CD14-positive monocyte (primary cell): ENCODE measurements around the gene UGT1A9. TPM values are rescaled to one million over a fixed set of nuclear protein-coding genes. Genes with fewer than 3 reads are reported as not detected.
"Not testable (repeated sequence)": the region's sequence is repeated elsewhere in the genome, so short reads cannot be mapped to it uniquely, and the experiment has no call there.

Experiments used
- DNase-seq, 3 donors: peaks; one replicate each; pipeline ENCODE4 v3.0.0-alpha.2; 2011 to 2022
- H2AFZ ChIP-seq: 2 replicates; pipeline ENCODE4 v1.6.0; 2012; ENCODE audit warnings: mild to moderate bottlenecking, low read depth, low read length, inconsistent platforms; ENCODE audit not compliant: insufficient read depth, poor library complexity, severe bottlenecking
- H3K27ac ChIP-seq, 2 donors: 1 replicate in 1 of 2; 2 replicates in 1 of 2; pipeline ENCODE4 v1.5.1; 2012 to 2013; ENCODE audit warnings: low read length in 2 of 2, control low read depth in 1 of 2, inconsistent platforms in 1 of 2, low read depth in 1 of 2, mild to moderate bottlenecking in 1 of 2
- H3K27me3 ChIP-seq, 2 donors: one replicate each; pipeline versions ENCODE4 v1.6.0 to v1.6.1; 2011 to 2013; ENCODE audit warnings: low read length in 2 of 2; ENCODE audit not compliant: control insufficient read depth in 2 of 2, insufficient read depth in 2 of 2
- H3K36me3 ChIP-seq, 2 donors: replicated peaks in 1 of 2; 1 replicate in 1 of 2; 2 replicates in 1 of 2; pipeline versions ENCODE4 v1.5.1 to v1.6.1; 2012 to 2013; ENCODE audit warnings: low read length in 2 of 2, control low read depth in 1 of 2, inconsistent platforms in 1 of 2, mild to moderate bottlenecking in 1 of 2; ENCODE audit not compliant: insufficient read depth in 2 of 2, control insufficient read depth in 1 of 2
- H3K4me1 ChIP-seq, 2 donors: 1 replicate in 1 of 2; 2 replicates in 1 of 2; pipeline versions ENCODE4 v1.5.1 to v1.6.1; 2012 to 2013; ENCODE audit warnings: low read length in 2 of 2, control low read depth in 1 of 2, inconsistent platforms in 1 of 2, mild to moderate bottlenecking in 1 of 2, moderate library complexity in 1 of 2; ENCODE audit not compliant: insufficient read depth in 2 of 2, control insufficient read depth in 1 of 2
- H3K4me2 ChIP-seq: replicated peaks from 2 replicates; pipeline ENCODE3; 2012; ENCODE audit warnings: low read length, moderate library complexity, mild to moderate bottlenecking; ENCODE audit not compliant: poor library complexity, severe bottlenecking; ENCODE audit errors: extremely low read depth
- H3K4me3 ChIP-seq, 3 experiments: fragments of 200-600 bp in 1 of 3; sonication (generic) in 1 of 3; replicated peaks in 1 of 3; 1 replicate in 2 of 3; 2 replicates in 1 of 3; pipeline ENCODE4 v1.5.1; 2011 to 2013; ENCODE audit warnings: low read length in 3 of 3, mild to moderate bottlenecking in 3 of 3, control low read depth in 2 of 3, low read depth in 2 of 3, inconsistent platforms in 1 of 3, moderate library complexity in 1 of 3
- H3K79me2 ChIP-seq: 2 replicates; pipeline ENCODE4 v1.6.0; 2012; ENCODE audit warnings: mild to moderate bottlenecking, control low read depth, inconsistent platforms, low read length, moderate library complexity; ENCODE audit not compliant: insufficient read depth
- H3K9ac ChIP-seq: 2 replicates; pipeline ENCODE4 v1.6.0; 2017; ENCODE audit warnings: low read length, mild to moderate bottlenecking; ENCODE audit not compliant: insufficient read depth, poor library complexity, severe bottlenecking
- H3K9me3 ChIP-seq, 2 donors: replicated peaks in 1 of 2; 1 replicate in 1 of 2; 2 replicates in 1 of 2; pipeline versions ENCODE4 v1.5.1 to v1.6.1; 2012 to 2013; ENCODE audit warnings: low read length in 2 of 2, control low read depth in 1 of 2; ENCODE audit not compliant: control insufficient read depth in 1 of 2, insufficient read depth in 1 of 2
- H4K20me1 ChIP-seq: 2 replicates; pipeline ENCODE4 v1.6.0; 2012; ENCODE audit warnings: mild to moderate bottlenecking, low read length, control low read depth, moderate library complexity; ENCODE audit not compliant: insufficient read depth
- H3K27ac Mint-ChIP-seq, 7 donors: one replicate each; pipeline ENCODE4 v1.8.0; 2020; ENCODE audit warnings: mild to moderate bottlenecking in 7 of 7, mixed read lengths in 7 of 7, moderate library complexity in 6 of 7, inconsistent platforms in 2 of 7
- H3K27me3 Mint-ChIP-seq, 3 donors: one replicate each; pipeline ENCODE4 v1.8.0; 2021 to 2022; ENCODE audit warnings: low read depth in 3 of 3, mild to moderate bottlenecking in 3 of 3, mixed read lengths in 3 of 3, moderate library complexity in 3 of 3, inconsistent platforms in 1 of 3
- H3K36me3 Mint-ChIP-seq, 2 donors: one replicate each; pipeline ENCODE4 v1.8.0; 2020; ENCODE audit warnings: mixed read lengths in 2 of 2, inconsistent platforms in 1 of 2, mild to moderate bottlenecking in 1 of 2
- H3K4me1 Mint-ChIP-seq: one replicate; pipeline ENCODE4 v1.8.0; 2020; ENCODE audit warnings: mild to moderate bottlenecking, mixed read lengths
- H3K4me3 Mint-ChIP-seq, 2 donors: one replicate each; pipeline ENCODE4 v1.8.0; 2020; ENCODE audit warnings: mild to moderate bottlenecking in 2 of 2, mixed read lengths in 2 of 2, moderate library complexity in 1 of 2
- H3K9me3 Mint-ChIP-seq, 7 donors: one replicate each; pipeline ENCODE4 v1.8.0; 2020 to 2022; ENCODE audit warnings: mixed read lengths in 7 of 7, mild to moderate bottlenecking in 6 of 7, moderate library complexity in 6 of 7, inconsistent platforms in 2 of 7
- CTCF ChIP-seq: fragments of 200-600 bp; IDR thresholded peaks from one replicate; pipeline ENCODE4 v1.8.0; 2022; ENCODE audit warnings: antibody characterized with exemption, mild to moderate bottlenecking
- WGBS: methylation state at CpG from one replicate; pipeline ENCODE4 v1.1.5; 2013; ENCODE audit warnings: missing lambda C conversion rate; ENCODE audit not compliant: insufficient coverage; 5-methylcytosine and 5-hydroxymethylcytosine counted together
- intact Hi-C, 2 donors: fragments of 100-400 bp; cut with micrococcal nuclease; formaldehyde crosslinking; loops; one replicate each; pipeline versions ENCODE4 v1.15.0 to v1.15.1; 2023
- polyA plus RNA-seq, 3 donors: library from polyadenylated mRNA; depleted of rRNA in 1 of 3; unstranded in 2 of 3; stranded (reverse) in 1 of 3; fragments of 300-500 nt in 2 of 3; fragments of >200 nt in 1 of 3; fragmentation: Illumina TruSeq in 2 of 3; gene quantifications; 1 replicate in 2 of 3; 2 replicates in 1 of 3; pipeline ENCODE4 v1.2.3, GENCODE V29; 2012 to 2021

The UGT1A9 gene
- polyA plus RNA-seq, 3 donors = not detected

DNA sequence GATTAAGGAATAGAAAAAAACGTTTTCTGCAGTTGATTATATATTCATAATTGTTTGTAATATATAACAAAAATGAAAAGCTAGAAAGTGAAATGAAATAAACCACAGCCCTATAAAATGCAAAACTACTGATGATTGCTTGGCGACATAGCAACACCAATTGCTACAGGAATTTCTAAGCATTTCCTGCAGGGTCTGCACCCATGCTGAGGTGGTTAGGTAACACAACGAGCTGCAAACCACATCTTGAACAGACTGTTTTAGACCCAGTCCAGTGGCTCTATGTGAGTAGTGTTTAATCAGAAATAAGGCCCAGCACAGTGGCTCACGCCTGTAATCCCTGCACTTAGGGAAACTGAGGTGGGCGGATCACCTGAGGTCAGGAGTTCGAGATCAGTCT lies 17.2 kb upstream of the UGT1A9 start:
- Histone ChIP-seq H3K9ac (no peak overlapping the region), H3K36me3 (no peaks in the 10 kb centered on the region), H3K79me2 (no peaks in the 10 kb centered on the region), H3K4me2 (no peak overlapping the region), H3K9me3 (no peaks in the 10 kb centered on the region), H3K4me3 (no peak overlapping the region), H3K4me1 (no peaks in the 10 kb centered on the region), H3K27me3 (no peaks in the 10 kb centered on the region), H3K27ac (no peak overlapping the region), H4K20me1 (no peaks in the 10 kb centered on the region), H2AFZ (no peak overlapping the region)
- Mint-ChIP-seq H3K27ac (no peak overlapping the region), H3K9me3 (peaks cover 0 to 3% (median 0%) of the 10 kb centered on the region in 7 donors), H3K27me3 (peaks cover 0 to 9% (median 4%) of the 10 kb centered on the region in 3 donors), H3K36me3 (no peaks in the 10 kb centered on the region), H3K4me1 (no peaks in the 10 kb centered on the region), H3K4me3 (no peak overlapping the region)
- intact Hi-C loops = no loop called here
- TF ChIP-seq CTCF = no peak
- no peak for DNase-seq
- 100% methylated on average over 1 of the region's 6 CpGs for WGBS

GRCh38 chr2:233655043-233655442 lies 16.7 kb upstream of the UGT1A9 start:
- H3K9me3 ChIP-seq = no peaks in the 10 kb centered on the region
- Mint-ChIP-seq H3K4me3 (peak overlapping the region in 1 of 2 donors; percentile 28), H3K36me3 (no peaks in the 10 kb centered on the region), H3K4me1 (no peaks in the 10 kb centered on the region), H3K27ac (no peak overlapping the region), H3K27me3 (peaks cover 0 to 9% (median 4%) of the 10 kb centered on the region in 3 donors), H3K9me3 (peaks cover 0 to 3% (median 0%) of the 10 kb centered on the region in 7 donors)
- WGBS = 100% methylated on average over 1 of the region's 1 CpG
- DNase-seq = no peak
- H3K4me2 ChIP-seq = no peak overlapping the region
- intact Hi-C loops = no loop called here
- no peak overlapping the region for H3K4me3 ChIP-seq
- no peaks in the 10 kb centered on the region for H4K20me1 ChIP-seq
- H3K4me1 ChIP-seq = no peaks in the 10 kb centered on the region
- H3K27ac ChIP-seq = no peak overlapping the region
- H3K9ac ChIP-seq = no peak overlapping the region
- no peaks in the 10 kb centered on the region for H3K27me3 ChIP-seq
- no peaks in the 10 kb centered on the region for H3K36me3 ChIP-seq
- TF ChIP-seq CTCF = no peak
- H2AFZ ChIP-seq = no peak overlapping the region
- no peaks in the 10 kb centered on the region for H3K79me2 ChIP-seq

GRCh38 chr2:233655943-233656342 lies 15.8 kb upstream of the UGT1A9 start:
- H3K4me2 ChIP-seq, H3K36me3 Mint-ChIP-seq, H3K27ac Mint-ChIP-seq, H2AFZ ChIP-seq, H3K36me3 ChIP-seq, DNase-seq, H3K79me2 ChIP-seq, H3K27me3 ChIP-seq, H4K20me1 ChIP-seq, intact Hi-C loops, H3K4me3 ChIP-seq, H3K9me3 ChIP-seq, H3K9me3 Mint-ChIP-seq, H3K4me1 ChIP-seq, H3K27ac ChIP-seq, H3K4me1 Mint-ChIP-seq, H3K27me3 Mint-ChIP-seq, H3K4me3 Mint-ChIP-seq, H3K9ac ChIP-seq: not testable (repeated sequence)
- no CpG with 5 or more reads among the region's 3 CpGs for WGBS
